Activated naive CD4-positive, alpha-beta T cell treated with anti-CD3 and anti-CD28 coated beads for 36 hours (primary cell): ENCODE results near the gene SARS2. TPM values are rescaled to one million over a fixed set of nuclear protein-coding genes. Genes with fewer than 3 reads are reported as not detected.
"Not testable (repeated sequence)": the region's sequence is repeated elsewhere in the genome, so short reads cannot be mapped to it uniquely, and the experiment has no call there.

Source experiments
- CTCF ChIA-PET: fragments of 350-600 bp; sonication (Branson Sonifier 250); formaldehyde crosslinking; loops from one replicate; lab custom pipeline; 2021; ENCODE audit warnings: antibody characterized with exemption; lab: Charles Lee
- DNase-seq: peaks from one replicate; pipeline ENCODE4 v3.0.0-alpha.2; 2020
- H3K27ac Mint-ChIP-seq: one replicate; pipeline ENCODE4 v1.8.0; 2021; ENCODE audit warnings: mild to moderate bottlenecking, mixed read lengths
- H3K27me3 Mint-ChIP-seq: one replicate; pipeline ENCODE4 v1.8.0; 2021; ENCODE audit warnings: low read depth, mixed read lengths
- H3K36me3 Mint-ChIP-seq: one replicate; pipeline ENCODE4 v1.8.0; 2021; ENCODE audit warnings: low read depth, mixed read lengths
- H3K4me1 Mint-ChIP-seq: one replicate; pipeline ENCODE4 v1.8.0; 2021; ENCODE audit warnings: low read depth, mixed read lengths
- H3K4me3 Mint-ChIP-seq: one replicate; pipeline ENCODE4 v1.8.0; 2021; ENCODE audit warnings: mild to moderate bottlenecking, moderate library complexity, mixed read lengths
- H3K9me3 Mint-ChIP-seq: one replicate; pipeline ENCODE4 v1.8.0; 2021; ENCODE audit warnings: mixed read lengths
- intact Hi-C: fragments of 100-400 bp; cut with micrococcal nuclease; formaldehyde crosslinking; loops from one replicate; pipeline ENCODE4 v1.15.1; 2023
- total RNA-seq, 2 experiments: library from RNA; stranded (reverse); gene quantifications; one replicate each; pipeline ENCODE4 v1.2.3, GENCODE V29; 2021

The SARS2 gene, protein sequence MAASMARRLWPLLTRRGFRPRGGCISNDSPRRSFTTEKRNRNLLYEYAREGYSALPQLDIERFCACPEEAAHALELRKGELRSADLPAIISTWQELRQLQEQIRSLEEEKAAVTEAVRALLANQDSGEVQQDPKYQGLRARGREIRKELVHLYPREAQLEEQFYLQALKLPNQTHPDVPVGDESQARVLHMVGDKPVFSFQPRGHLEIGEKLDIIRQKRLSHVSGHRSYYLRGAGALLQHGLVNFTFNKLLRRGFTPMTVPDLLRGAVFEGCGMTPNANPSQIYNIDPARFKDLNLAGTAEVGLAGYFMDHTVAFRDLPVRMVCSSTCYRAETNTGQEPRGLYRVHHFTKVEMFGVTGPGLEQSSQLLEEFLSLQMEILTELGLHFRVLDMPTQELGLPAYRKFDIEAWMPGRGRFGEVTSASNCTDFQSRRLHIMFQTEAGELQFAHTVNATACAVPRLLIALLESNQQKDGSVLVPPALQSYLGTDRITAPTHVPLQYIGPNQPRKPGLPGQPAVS
- 10 to 100 TPM; 43.6 to 52.6 TPM for total RNA-seq

GRCh38 chr19:38929929-38930775, at the start of gene SARS2:
TSS of gene SARS2 (minus strand) at chr19:38930763. CDS start at chr19:38930736, 27 bp downstream.
- Mint-ChIP-seq H3K4me1 (peaks cover 41% of the 10 kb centered on the region), H3K36me3 (peaks cover 31% of the 10 kb centered on the region)
- intact Hi-C loops, result loop anchor here (1.0 to 2.0 kb wide), 12 partner anchors 31 to 595 kb away; partner anchors contain the start of genes CATSPERG, ECH1, FAM98C and NFKBIB

GRCh38 chr19:38979812-38980211, 49.2 kb upstream of the SARS2 start:
- CTCF ChIA-PET, result no interaction called here
- Mint-ChIP-seq H3K36me3 (no peaks in the 10 kb centered on the region), H3K27me3 (peaks cover 18% of the 10 kb centered on the region), H3K27ac (no peak overlapping the region), H3K4me1 (peaks cover 19% of the 10 kb centered on the region), H3K4me3 (no peak overlapping the region), H3K9me3 (peaks cover 5% of the 10 kb centered on the region)
- DNase-seq, result no peak
- intact Hi-C loops, result no loop called here

More at GRCh38 chr19:38929929-38930775, at the start of gene SARS2:
- Mint-ChIP-seq H3K9me3 (peaks cover 4% of the 10 kb centered on the region), H3K27me3 (no peaks in the 10 kb centered on the region), H3K27ac (peak within 1 kb of the TSS; percentile 96), H3K4me3 (peak within 1 kb of the TSS; percentile 98)
- CTCF ChIA-PET, result interaction anchor here (0.6 to 2.4 kb wide), 23 partner anchors 9 to 527 kb away, joined by 3 to 22 read pairs (median 4); partner anchors contain the start of genes FAM98C, NFKBIB, RINL and SIRT2
- peak; percentile 94 for DNase-seq

GRCh38 chr19:38978326-38978689, 47.7 kb upstream of the SARS2 start:
- intact Hi-C loops, result loop anchor here (1.0 kb wide), 1 partner anchor 16 kb away; no protein-coding TSS in a partner anchor
- Mint-ChIP-seq H3K27ac (no peak overlapping the region), H3K27me3 (peaks cover 23% of the 10 kb centered on the region), H3K36me3 (no peaks in the 10 kb centered on the region), H3K9me3 (peaks cover 5% of the 10 kb centered on the region), H3K4me3 (no peak overlapping the region), H3K4me1 (peaks cover 20% of the 10 kb centered on the region)
- CTCF ChIA-PET, result no interaction called here
- DNase-seq, result no peak

DNA sequence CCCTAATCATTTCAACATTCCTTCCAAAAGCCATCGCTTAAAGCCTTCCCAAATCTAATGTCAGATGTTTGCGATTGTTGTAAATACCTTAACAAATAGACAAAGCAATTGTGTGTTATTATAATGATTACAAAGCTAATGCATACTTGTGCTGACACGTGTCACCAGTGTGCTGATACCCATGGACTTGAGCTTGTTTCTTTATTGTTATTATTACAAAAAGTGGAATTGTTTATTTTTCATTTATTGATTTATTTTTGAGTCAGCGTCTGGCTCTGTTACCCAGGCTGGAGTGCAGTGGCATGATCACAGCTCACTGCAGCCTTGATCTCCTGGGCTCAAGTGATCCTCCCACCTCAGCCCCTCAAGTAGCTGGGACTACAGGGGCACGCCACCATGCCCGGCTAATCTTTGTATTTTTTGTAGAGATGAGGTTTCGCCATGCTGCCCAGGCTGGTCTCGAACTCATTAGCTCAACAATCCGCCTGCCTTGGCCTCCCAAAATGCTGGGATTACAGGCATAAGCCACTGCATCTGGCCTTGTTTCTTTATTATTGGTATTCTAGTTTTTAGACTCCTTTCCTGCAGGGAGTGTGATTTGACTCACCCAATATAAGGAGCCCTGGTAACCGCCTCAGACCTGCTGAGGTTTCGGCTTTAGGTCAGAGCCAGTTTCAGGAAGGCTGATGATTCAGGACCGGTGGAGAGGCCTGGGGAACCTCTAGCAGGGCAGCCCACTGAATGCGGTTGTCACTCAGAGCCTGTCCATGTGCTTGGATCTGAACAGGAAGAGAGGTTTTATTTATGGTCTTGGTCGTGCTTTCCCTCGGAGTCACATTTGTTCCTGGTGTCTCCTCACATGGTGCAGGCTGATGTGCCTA, 47.1 kb upstream of the SARS2 start:
- Mint-ChIP-seq H3K4me3 (no peak overlapping the region), H3K36me3 (no peaks in the 10 kb centered on the region), H3K4me1 (peaks cover 20% of the 10 kb centered on the region), H3K27me3 (peaks cover 23% of the 10 kb centered on the region), H3K9me3 (peaks cover 5% of the 10 kb centered on the region), H3K27ac (no peak overlapping the region)
- CTCF ChIA-PET, result interaction anchor here (0.6 to 1.3 kb wide), 4 partner anchors 16 to 160 kb away, joined by 3 to 5 read pairs (median 4); no protein-coding TSS in a partner anchor
- peak; percentile 76 for DNase-seq
- intact Hi-C loops, result loop anchor here (1.0 kb wide), 1 partner anchor 15 kb away; no protein-coding TSS in a partner anchor

GRCh38 chr19:38975861-38976271, 45.3 kb upstream of the SARS2 start:
- H3K4me3 Mint-ChIP-seq, result peak overlapping the region; percentile 41

DNA sequence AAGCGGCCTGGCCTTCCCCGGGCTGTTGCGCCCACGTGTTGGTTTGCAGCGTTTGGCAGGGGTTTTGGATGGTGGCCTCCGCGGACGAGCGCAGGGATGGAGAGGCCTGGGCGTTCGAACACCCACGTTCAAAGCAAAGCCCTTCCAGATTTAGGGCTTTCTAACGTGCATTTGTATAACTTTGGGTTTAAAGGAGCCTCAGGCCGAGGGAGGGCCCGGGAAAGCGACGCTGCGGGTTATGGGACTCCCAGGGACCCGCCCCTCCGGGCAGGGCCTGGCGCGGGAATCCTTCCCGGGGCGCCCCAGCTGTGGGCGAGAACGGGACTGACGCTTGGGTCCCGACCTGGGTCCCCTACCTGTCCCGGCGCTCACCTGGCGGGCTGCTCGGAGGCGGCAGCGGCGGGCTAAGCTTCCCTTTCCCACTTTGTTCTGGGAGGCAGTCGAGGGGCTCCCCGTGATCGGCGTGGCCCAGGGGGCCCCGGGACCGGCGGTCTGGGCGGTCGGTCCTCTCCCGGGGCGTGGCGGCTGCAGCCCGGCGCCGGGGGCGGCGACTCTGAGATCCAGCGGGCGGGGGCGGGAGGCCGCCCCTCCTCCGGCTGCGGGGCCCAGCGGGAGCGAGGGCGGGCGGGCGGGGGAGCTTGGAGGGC, 44.8 kb upstream of the SARS2 start, which contains the start of gene FBXO17:
FBXO17 (minus strand) TSS at position 529 of the 647 bp plus-strand sequence. CDS start 25,423 bp downstream, outside the sequence.
- intact Hi-C loops, result no loop called here
- Mint-ChIP-seq H3K36me3 (no peaks in the 10 kb centered on the region), H3K27ac (no peak within 1 kb of the TSS), H3K27me3 (peaks cover 23% of the 10 kb centered on the region), H3K4me1 (peaks cover 20% of the 10 kb centered on the region), H3K9me3 (peaks cover under 1% of the 10 kb centered on the region), H3K4me3 (peak within 1 kb of the TSS; percentile 41)
- no peak for DNase-seq
- CTCF ChIA-PET, result interaction anchor here (1.2 kb wide), 1 partner anchor 9 kb away, joined by 3 read pairs; no protein-coding TSS in a partner anchor

More at GRCh38 chr19:38975861-38976271, 45.3 kb upstream of the SARS2 start:
- CTCF ChIA-PET, result interaction anchor here (0.6 to 1.2 kb wide), 2 partner anchors 9 to 488 kb away, joined by 3 to 4 read pairs; no protein-coding TSS in a partner anchor
- DNase-seq, result no peak
- Mint-ChIP-seq H3K27ac (no peak overlapping the region), H3K9me3 (peaks cover 5% of the 10 kb centered on the region), H3K4me1 (peaks cover 20% of the 10 kb centered on the region), H3K36me3 (no peaks in the 10 kb centered on the region), H3K27me3 (peaks cover 23% of the 10 kb centered on the region)
- intact Hi-C loops, result no loop called here

DNA sequence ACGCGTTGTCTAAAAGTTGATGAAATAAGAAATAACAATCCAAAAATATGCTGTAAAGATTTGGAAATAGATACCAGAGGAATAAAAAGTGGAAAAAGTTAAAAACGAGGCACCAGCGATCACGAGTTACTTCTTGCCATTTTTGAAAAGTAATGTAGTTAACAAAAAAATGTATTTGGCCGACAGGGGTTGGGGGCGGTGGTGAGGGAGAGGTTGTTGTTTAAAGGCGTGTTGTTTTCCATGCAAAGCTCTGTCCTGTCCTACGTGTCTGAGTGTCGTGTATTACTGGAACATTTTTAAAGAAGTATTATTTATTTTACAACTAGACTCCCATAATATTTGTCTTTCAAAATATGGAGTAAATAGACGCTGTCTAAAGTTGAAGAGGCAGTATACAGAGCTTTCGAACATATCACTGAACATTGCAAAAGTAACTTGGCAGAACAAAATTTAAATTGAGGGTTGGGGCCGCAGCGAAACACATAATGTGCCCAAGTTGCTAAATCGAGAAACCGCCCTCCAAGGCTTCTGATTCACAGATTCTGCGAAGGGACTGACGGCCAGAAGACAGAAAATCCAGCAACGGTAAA, 44.2 kb upstream of the SARS2 start:
- Mint-ChIP-seq H3K4me1 (peaks cover 20% of the 10 kb centered on the region), H3K27ac (no peak overlapping the region), H3K27me3 (peaks cover 23% of the 10 kb centered on the region), H3K4me3 (no peak overlapping the region), H3K36me3 (no peaks in the 10 kb centered on the region), H3K9me3 (no peaks in the 10 kb centered on the region)
- DNase-seq, result no peak
- CTCF ChIA-PET, result no interaction called here
- intact Hi-C loops, result no loop called here

DNA sequence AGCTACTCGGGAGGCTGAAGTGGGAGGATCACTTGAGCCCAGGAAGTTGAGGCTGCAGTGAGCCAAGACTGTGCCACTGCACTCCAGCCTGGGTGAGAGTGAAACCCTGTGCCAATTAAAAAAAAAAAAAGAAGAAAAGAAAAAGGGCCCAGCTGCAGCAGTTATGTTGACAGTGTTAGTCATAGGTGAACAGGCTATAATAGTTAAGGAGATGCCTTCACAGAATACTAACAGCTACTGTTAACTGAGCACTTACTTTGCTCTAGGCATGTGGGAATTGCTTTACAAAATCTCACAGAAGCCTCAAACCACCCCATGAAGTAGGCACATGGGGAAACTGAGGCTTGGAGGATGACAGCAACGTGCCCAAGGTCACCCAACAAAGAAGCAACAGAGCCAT, 41.1 kb upstream of the SARS2 start:
- peaks cover 12% of the 10 kb centered on the region for H3K4me1 Mint-ChIP-seq
- H3K36me3 Mint-ChIP-seq, result no peaks in the 10 kb centered on the region
- H3K9me3 Mint-ChIP-seq, result no peaks in the 10 kb centered on the region
- H3K27ac Mint-ChIP-seq, result no peak overlapping the region
- no peak overlapping the region for H3K4me3 Mint-ChIP-seq
- CTCF ChIA-PET, result interaction anchor here (2.0 kb wide), 1 partner anchor 9 kb away, joined by 7 read pairs; no protein-coding TSS in a partner anchor
- DNase-seq, result no peak
- H3K27me3 Mint-ChIP-seq, result peaks cover 18% of the 10 kb centered on the region
- intact Hi-C loops, result no loop called here

DNA sequence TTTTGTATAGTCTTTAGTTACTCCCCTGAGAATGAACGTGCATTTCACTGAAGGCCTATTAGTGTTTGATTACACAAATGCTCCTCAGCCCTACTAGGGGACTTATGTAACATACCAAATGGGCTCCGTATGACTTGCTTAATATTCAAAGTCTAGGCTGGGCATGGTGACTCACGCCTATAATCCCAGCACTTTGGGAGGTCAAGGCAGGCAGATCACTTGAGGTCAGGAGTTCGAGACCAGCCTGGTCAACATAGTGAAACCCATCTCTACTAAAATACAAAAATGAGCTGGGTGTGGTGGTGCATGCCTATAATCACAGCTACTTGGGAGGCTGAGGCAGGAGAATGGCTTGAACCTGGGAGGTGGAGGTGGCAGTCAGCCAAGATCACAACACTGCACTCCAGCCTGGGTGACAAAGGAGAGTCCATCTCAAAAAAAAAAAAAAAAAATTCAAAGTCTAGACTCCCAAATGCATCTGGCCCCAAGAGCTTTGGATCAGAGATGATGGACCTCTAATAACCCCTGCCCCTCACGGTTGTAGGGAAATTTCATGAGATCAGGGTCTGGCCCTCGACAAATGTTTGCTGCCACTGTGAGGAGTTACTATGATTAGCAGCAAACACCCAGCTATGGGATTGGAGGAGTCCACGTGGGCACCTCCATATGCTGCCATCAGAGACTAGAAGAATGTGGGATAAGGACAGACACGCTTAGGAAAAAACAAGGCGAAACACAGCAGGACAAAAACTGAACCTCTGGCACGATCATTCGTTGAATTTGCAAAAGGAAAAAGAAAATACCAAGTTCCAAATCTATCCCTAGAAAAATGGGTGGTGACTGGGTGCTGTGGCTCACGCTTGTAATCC, 40.3 kb upstream of the SARS2 start:
- H3K9me3 Mint-ChIP-seq, result no peaks in the 10 kb centered on the region
- CTCF ChIA-PET, result interaction anchor here (0.7 to 2.0 kb wide), 2 partner anchors 9 to 51 kb away, joined by 3 to 7 read pairs; no protein-coding TSS in a partner anchor
- H3K27ac Mint-ChIP-seq, result no peak overlapping the region
- H3K4me1 Mint-ChIP-seq, result peaks cover 4% of the 10 kb centered on the region
- H3K4me3 Mint-ChIP-seq, result no peak overlapping the region
- intact Hi-C loops, result no loop called here
- DNase-seq, result no peak
- no peaks in the 10 kb centered on the region for H3K36me3 Mint-ChIP-seq
- H3K27me3 Mint-ChIP-seq, result peaks cover 10% of the 10 kb centered on the region

DNA sequence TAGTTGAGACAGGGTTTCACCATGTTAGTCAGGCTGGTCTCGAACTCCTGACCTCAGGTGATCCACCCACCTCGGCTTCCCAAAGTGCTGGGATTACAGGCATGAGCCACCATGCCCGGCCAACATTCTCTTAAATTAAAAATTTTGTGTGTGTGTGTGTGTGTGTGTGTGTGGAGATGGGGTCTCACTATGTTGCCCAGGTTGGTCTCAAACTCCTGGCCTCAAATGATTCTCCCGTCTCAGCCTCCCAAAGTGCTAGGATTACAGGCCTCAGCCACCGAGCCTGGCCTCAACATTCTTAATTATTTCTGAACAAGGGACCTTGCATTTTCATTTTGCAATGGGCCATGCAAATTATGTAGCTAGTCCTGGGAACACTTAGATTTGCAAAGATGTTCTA, 35.6 kb upstream of the SARS2 start:
- H3K36me3 Mint-ChIP-seq, intact Hi-C loops, H3K4me3 Mint-ChIP-seq, H3K4me1 Mint-ChIP-seq, H3K9me3 Mint-ChIP-seq, H3K27ac Mint-ChIP-seq, DNase-seq, H3K27me3 Mint-ChIP-seq: not testable (repeated sequence)
- CTCF ChIA-PET, result interaction anchor here (1.0 kb wide), 1 partner anchor 10 kb away, joined by 3 read pairs; the partner anchor contains the start of gene FBXO17
